A673 (cell line): Measurements from ENCODE around the gene RCAN3.

Experiments used
- EZH2 ChIP-seq: fragments of 200-600 bp; sonication (generic); IDR thresholded peaks from 2 replicates; pipeline ENCODE4 v1.6.1; 2017; ENCODE audit warnings: borderline replicate concordance, low read depth, mild to moderate bottlenecking, mixed read lengths, antibody characterized with exemption, low read length; ENCODE audit not compliant: poor library complexity, severe bottlenecking
- TF ChIP-seq, protein P1 (sequence below): fragments of 300-800, 200-600 bp; sonication (generic); conservative IDR thresholded peaks from 2 replicates; pipeline ENCODE4 v1.5.1; 2017; ENCODE audit warnings: low read depth, mild to moderate bottlenecking, antibody characterized with exemption, low read length, moderate library complexity, mixed read lengths

GRCh38 chr1:24556414-24556795 lies 53.8 kb downstream of the RCAN3 start:
- TF ChIP-seq, protein P1, sequence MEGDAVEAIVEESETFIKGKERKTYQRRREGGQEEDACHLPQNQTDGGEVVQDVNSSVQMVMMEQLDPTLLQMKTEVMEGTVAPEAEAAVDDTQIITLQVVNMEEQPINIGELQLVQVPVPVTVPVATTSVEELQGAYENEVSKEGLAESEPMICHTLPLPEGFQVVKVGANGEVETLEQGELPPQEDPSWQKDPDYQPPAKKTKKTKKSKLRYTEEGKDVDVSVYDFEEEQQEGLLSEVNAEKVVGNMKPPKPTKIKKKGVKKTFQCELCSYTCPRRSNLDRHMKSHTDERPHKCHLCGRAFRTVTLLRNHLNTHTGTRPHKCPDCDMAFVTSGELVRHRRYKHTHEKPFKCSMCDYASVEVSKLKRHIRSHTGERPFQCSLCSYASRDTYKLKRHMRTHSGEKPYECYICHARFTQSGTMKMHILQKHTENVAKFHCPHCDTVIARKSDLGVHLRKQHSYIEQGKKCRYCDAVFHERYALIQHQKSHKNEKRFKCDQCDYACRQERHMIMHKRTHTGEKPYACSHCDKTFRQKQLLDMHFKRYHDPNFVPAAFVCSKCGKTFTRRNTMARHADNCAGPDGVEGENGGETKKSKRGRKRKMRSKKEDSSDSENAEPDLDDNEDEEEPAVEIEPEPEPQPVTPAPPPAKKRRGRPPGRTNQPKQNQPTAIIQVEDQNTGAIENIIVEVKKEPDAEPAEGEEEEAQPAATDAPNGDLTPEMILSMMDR = no peak
- TF ChIP-seq EZH2 = no peak
